Measurements from ENCODE around the gene RNFT2. TPM values are rescaled to one million over a fixed set of nuclear protein-coding genes. Genes with fewer than 3 reads are reported as not detected.

RNFT2 gene
- total RNA-seq, 1 experiment from 2014 or later: 34.9 TPM

DNA sequence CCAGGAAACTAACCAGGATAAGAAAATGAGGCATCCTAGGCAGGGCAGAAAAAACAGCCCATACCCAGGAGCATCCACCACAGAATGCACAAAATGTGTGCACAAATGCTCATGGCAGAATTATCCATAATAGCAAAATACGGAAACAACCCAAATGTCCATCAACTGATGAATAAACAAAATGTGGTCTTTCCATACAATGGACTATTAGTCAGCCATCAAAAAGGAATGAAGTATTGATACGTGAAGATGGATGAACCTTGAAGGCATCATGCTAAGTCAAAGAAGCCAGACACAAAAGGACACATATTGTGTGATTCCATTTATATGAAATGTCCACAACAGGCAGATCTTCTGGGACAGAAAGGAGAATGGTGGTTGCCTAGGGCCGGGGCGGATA is 124.1 kb downstream of the RNFT2 start:
- CTCF ChIA-PET: no interaction called here
- no peaks in the 10 kb centered on the region for H3K79me2 ChIP-seq (ENCODE audit: insufficient read depth, low read length)
- H4K20me1 ChIP-seq (ENCODE audit: insufficient read depth): no peaks in the 10 kb centered on the region
- no peak for TF ChIP-seq ZFX (IDR thresholded peaks at IDR 0.05)
- TF ChIP-seq EZH2 (IDR thresholded peaks at IDR 0.05): no peak
- no peak for TF ChIP-seq SIN3A (IDR thresholded peaks at IDR 0.05; ENCODE audit: low read depth)
- no peak for TF ChIP-seq EGR1 (IDR thresholded peaks at IDR 0.05; ENCODE audit: low read depth)
- no peak for TF ChIP-seq POLR2A (IDR thresholded peaks at IDR 0.05; ENCODE audit: borderline replicate concordance, extremely low read depth, insufficient read depth, insufficient read length)
- no peak for TF ChIP-seq ELF1 (IDR thresholded peaks at IDR 0.05; ENCODE audit: borderline replicate concordance, low read depth)
- TF ChIP-seq RAD21 (IDR thresholded peaks at IDR 0.05; ENCODE audit: low read depth): no peak
- no peak for TF ChIP-seq JUND (IDR thresholded peaks at IDR 0.05)
- TF ChIP-seq CBX3 (IDR thresholded peaks at IDR 0.05; ENCODE audit: low read depth): no peak
- TF ChIP-seq, protein P1, sequence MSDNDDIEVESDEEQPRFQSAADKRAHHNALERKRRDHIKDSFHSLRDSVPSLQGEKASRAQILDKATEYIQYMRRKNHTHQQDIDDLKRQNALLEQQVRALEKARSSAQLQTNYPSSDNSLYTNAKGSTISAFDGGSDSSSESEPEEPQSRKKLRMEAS (IDR thresholded peaks at IDR 0.05): no peak
- no peak for TF ChIP-seq YY1 (IDR thresholded peaks at IDR 0.05; ENCODE audit: extremely low read depth, insufficient replicate concordance, low read depth, low read length)
- TF ChIP-seq CEBPB (IDR thresholded peaks at IDR 0.05; ENCODE audit: low read depth): no peak
- TF ChIP-seq EZH2phosphoT487 (IDR thresholded peaks at IDR 0.05; ENCODE audit: borderline replicate concordance): no peak
- TF ChIP-seq, protein P2, sequence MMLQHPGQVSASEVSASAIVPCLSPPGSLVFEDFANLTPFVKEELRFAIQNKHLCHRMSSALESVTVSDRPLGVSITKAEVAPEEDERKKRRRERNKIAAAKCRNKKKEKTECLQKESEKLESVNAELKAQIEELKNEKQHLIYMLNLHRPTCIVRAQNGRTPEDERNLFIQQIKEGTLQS (IDR thresholded peaks at IDR 0.05): no peak
- no peak for TF ChIP-seq ZNF274 (IDR thresholded peaks at IDR 0.05; ENCODE audit: low read depth, low read length)
- no peak overlapping the region for H3K4me2 ChIP-seq (ENCODE audit: low read length)
- intact Hi-C loops (cut with micrococcal nuclease): no loop called here
- POLR2A ChIA-PET: no interaction called here
- DNase-seq (ENCODE audit: low read depth, low spot score): no peak
- RAD21 ChIA-PET (ENCODE audit: low non-redundant PET in 1 of 2, low total read pairs in 2 of 2, uncharacterized antibody in 2 of 2, unreplicated experiment in 2 of 2): no interaction called here
- H3K36me3 ChIP-seq (ENCODE audit: control insufficient read depth in 1 of 2, insufficient read depth in 2 of 2, low read length in 2 of 2): no peaks in the 10 kb centered on the region
- H3K4me1 ChIP-seq (ENCODE audit: control insufficient read depth in 1 of 2, insufficient read depth in 2 of 2, low read length in 2 of 2): peaks cover 13 to 22% of the 10 kb centered on the region in 2 experiments
- H3K27me3 ChIP-seq (ENCODE audit: insufficient read depth, low read length): no peaks in the 10 kb centered on the region
- BruUV-seq (replicated peaks): no TSS peak
- H3K27ac ChIP-seq (ENCODE audit: low read depth, low read length): no peak overlapping the region
- no peaks in the 10 kb centered on the region for H3K9me2 ChIP-seq (ENCODE audit: insufficient read depth)
- H3K9ac ChIP-seq (ENCODE audit: low read length): no peak overlapping the region
- no peak for ATAC-seq
- H3K9me3 ChIP-seq (ENCODE audit: control insufficient read depth in 1 of 2, insufficient read depth in 1 of 2, low read depth in 1 of 2, low read length in 2 of 2): no peaks in the 10 kb centered on the region
- no peak overlapping the region for H3K4me3 ChIP-seq (replicated peaks in 1 of 2; ENCODE audit: low read depth in 1 of 2, low read length in 2 of 2)
- no peak overlapping the region for H2AFZ ChIP-seq (ENCODE audit: low read depth, low read length, poor library complexity, severe bottlenecking)

All from HCT116 (cell line).